ENCODE data around the gene SLC6A18. TPM values are rescaled to one million over a fixed set of nuclear protein-coding genes. Genes with fewer than 3 reads are reported as not detected.

Gene SLC6A18
- total RNA-seq, 2 donors from 2014 or later, result 0.27 TPM; not detected in 1

GRCh38 chr5:1219098-1219767 is 5.9 kb upstream of the SLC6A18 start:
- no peak overlapping the region for H3K27ac ChIP-seq
- H3K4me1 ChIP-seq, result no peaks in the 10 kb centered on the region
- H3K36me3 ChIP-seq, result no peaks in the 10 kb centered on the region
- no peak for TF ChIP-seq CTCF (IDR thresholded peaks at IDR 0.05)
- intact Hi-C loops (cut with DNase I), result no loop called here
- no peak for DNase-seq
- no peaks in the 10 kb centered on the region for H3K9me3 ChIP-seq
- no peak overlapping the region for H3K4me3 ChIP-seq
- no peak overlapping the region for H3K9ac ChIP-seq (ENCODE audit: low read depth in 2 of 2, low read length in 2 of 2)
- no peaks in the 10 kb centered on the region for H3K27me3 ChIP-seq

- H3K9ac ChIP-seq (ENCODE audit: low read depth in 2 of 2, low read length in 2 of 2), result no peak overlapping the region
- DNase-seq, result no peak
- H3K27ac ChIP-seq, result no peak overlapping the region
- H3K4me3 ChIP-seq, result no peak overlapping the region
- TF ChIP-seq CTCF (IDR thresholded peaks at IDR 0.05), result no peak
- intact Hi-C loops (cut with DNase I), result no loop called here
- no peaks in the 10 kb centered on the region for H3K4me1 ChIP-seq
- no peaks in the 10 kb centered on the region for H3K9me3 ChIP-seq
- H3K27me3 ChIP-seq, result no peaks in the 10 kb centered on the region
- H3K36me3 ChIP-seq, result no peaks in the 10 kb centered on the region
Observed at GRCh38 chr5:1219768-1220100, 5.4 kb upstream of the SLC6A18 start.

- Histone ChIP-seq H3K36me3 (no peaks in the 10 kb centered on the region), H3K27ac (no peak overlapping the region)
Observed at GRCh38 chr5:1220351-1220750, 4.8 kb upstream of the SLC6A18 start.

GRCh38 chr5:1220831-1221230 is 4.3 kb upstream of the SLC6A18 start:
- intact Hi-C loops (cut with DNase I), result no loop called here
- TF ChIP-seq CTCF (IDR thresholded peaks at IDR 0.05), result no peak
- no peaks in the 10 kb centered on the region for H3K36me3 ChIP-seq
- DNase-seq, result no peak
- H3K27me3 ChIP-seq, result no peaks in the 10 kb centered on the region
- H3K9ac ChIP-seq (ENCODE audit: low read depth in 2 of 2, low read length in 2 of 2), result no peak overlapping the region
- H3K4me1 ChIP-seq, result no peaks in the 10 kb centered on the region
- no peak overlapping the region for H3K4me3 ChIP-seq
- H3K27ac ChIP-seq, result no peak overlapping the region
- H3K9me3 ChIP-seq, result no peaks in the 10 kb centered on the region

More at GRCh38 chr5:1220351-1220750, 4.8 kb upstream of the SLC6A18 start:
- Histone ChIP-seq H3K4me1 (no peaks in the 10 kb centered on the region), H3K4me3 (no peak overlapping the region), H3K9me3 (no peaks in the 10 kb centered on the region), H3K27me3 (no peaks in the 10 kb centered on the region), H3K9ac (ENCODE audit: low read depth in 2 of 2, low read length in 2 of 2) (no peak overlapping the region)
- DNase-seq, result no peak
- TF ChIP-seq CTCF (IDR thresholded peaks at IDR 0.05), result no peak
- intact Hi-C loops (cut with DNase I), result no loop called here

- intact Hi-C loops (cut with DNase I), result no loop called here
- DNase-seq, result no peak
- Histone ChIP-seq H3K27ac (no peak overlapping the region), H3K4me3 (no peak overlapping the region), H3K4me1 (no peaks in the 10 kb centered on the region), H3K27me3 (no peaks in the 10 kb centered on the region), H3K36me3 (no peaks in the 10 kb centered on the region), H3K9ac (ENCODE audit: low read depth in 2 of 2, low read length in 2 of 2) (no peak overlapping the region), H3K9me3 (no peaks in the 10 kb centered on the region)
- TF ChIP-seq CTCF (IDR thresholded peaks at IDR 0.05), result no peak
Observed at GRCh38 chr5:1221721-1222120, 3.5 kb upstream of the SLC6A18 start.

All from colonic mucosa (tissue), 4 donors.